H9 (cell line): ENCODE results near the gene CHM. TPM values are rescaled to one million over a fixed set of nuclear protein-coding genes. Genes with fewer than 3 reads are reported as not detected.

Experiments used
- DNase-seq: peaks from one replicate; pipeline ENCODE4 v3.0.0-alpha.2; 2017
- H2AFZ ChIP-seq: one replicate; pipeline ENCODE4 v1.6.1; 2013; ENCODE audit warnings: mild to moderate bottlenecking, low read length, control low read depth, moderate library complexity
- H2AK5ac ChIP-seq: 2 replicates; pipeline ENCODE4 v1.6.1; 2013; ENCODE audit warnings: low read length, control low read depth, mixed read lengths; ENCODE audit not compliant: insufficient read length
- H2BK120ac ChIP-seq: one replicate; pipeline ENCODE4 v1.6.1; 2013; ENCODE audit warnings: low read depth, mild to moderate bottlenecking, low read length, control low read depth, inconsistent platforms; ENCODE audit not compliant: poor library complexity, severe bottlenecking
- H2BK12ac ChIP-seq: 2 replicates; pipeline ENCODE4 v1.6.1; 2013; ENCODE audit warnings: low read length, control low read depth, mixed read lengths, low read depth; ENCODE audit not compliant: insufficient read length
- H2BK15ac ChIP-seq: 2 replicates; pipeline ENCODE4 v1.6.1; 2013; ENCODE audit warnings: low read depth, low read length, control low read depth
- H2BK20ac ChIP-seq: one replicate; pipeline ENCODE4 v1.6.1; 2013; ENCODE audit warnings: low read depth, mild to moderate bottlenecking, low read length, control low read depth, inconsistent platforms; ENCODE audit not compliant: poor library complexity, severe bottlenecking
- H2BK5ac ChIP-seq: 2 replicates; pipeline ENCODE4 v1.6.1; 2013; ENCODE audit warnings: low read length, control low read depth, mixed read lengths; ENCODE audit not compliant: insufficient read length
- H3K14ac ChIP-seq: 2 replicates; pipeline ENCODE4 v1.6.1; 2013; ENCODE audit warnings: low read length, control low read depth; ENCODE audit not compliant: insufficient read depth
- H3K18ac ChIP-seq: 2 replicates; pipeline ENCODE4 v1.6.1; 2013; ENCODE audit warnings: low read depth, mild to moderate bottlenecking, mixed read lengths, low read length, control low read depth; ENCODE audit not compliant: insufficient read length
- H3K23ac ChIP-seq: 2 replicates; pipeline ENCODE4 v1.6.1; 2013; ENCODE audit warnings: low read length, control low read depth, mixed read lengths, low read depth; ENCODE audit not compliant: insufficient read length
- H3K23me2 ChIP-seq: 2 replicates; pipeline ENCODE4 v1.6.1; 2013; ENCODE audit warnings: low read depth, mild to moderate bottlenecking, mixed read lengths, low read length, control low read depth; ENCODE audit not compliant: insufficient read length, poor library complexity, severe bottlenecking
- H3K27ac ChIP-seq: 2 replicates; pipeline ENCODE4 v1.5.1; 2013; ENCODE audit warnings: low read length, control low read depth, mixed read lengths, low read depth; ENCODE audit not compliant: insufficient read length
- H3K27me3 ChIP-seq: 2 replicates; pipeline ENCODE4 v1.6.1; 2013; ENCODE audit warnings: low read length, control low read depth, inconsistent platforms; ENCODE audit not compliant: insufficient read depth
- H3K4ac ChIP-seq: 2 replicates; pipeline ENCODE4 v1.6.1; 2013; ENCODE audit warnings: low read depth, mild to moderate bottlenecking, control low read depth, inconsistent platforms, low read length, moderate library complexity
- H3K4me1 ChIP-seq: 2 replicates; pipeline ENCODE4 v1.6.1; 2013; ENCODE audit warnings: low read length, control low read depth, inconsistent platforms; ENCODE audit not compliant: insufficient read depth
- H3K4me2 ChIP-seq: 2 replicates; pipeline ENCODE4 v1.6.1; 2013; ENCODE audit warnings: low read length, control low read depth, mixed read lengths; ENCODE audit not compliant: insufficient read length, insufficient read depth
- H3K56ac ChIP-seq: 2 replicates; pipeline ENCODE4 v1.6.1; 2013; ENCODE audit warnings: low read depth, mild to moderate bottlenecking, mixed read lengths, low read length, control low read depth; ENCODE audit not compliant: insufficient read length
- H3K79me1 ChIP-seq: 2 replicates; pipeline ENCODE4 v1.6.1; 2013; ENCODE audit warnings: low read depth, mild to moderate bottlenecking, moderate library complexity, low read length, control low read depth, inconsistent platforms; ENCODE audit not compliant: insufficient read depth, poor library complexity, severe bottlenecking
- H3K79me2 ChIP-seq: 2 replicates; pipeline ENCODE4 v1.6.1; 2013; ENCODE audit warnings: low read length, control low read depth, inconsistent platforms; ENCODE audit not compliant: insufficient read depth
- H3K9ac ChIP-seq: 2 replicates; pipeline ENCODE4 v1.6.1; 2013; ENCODE audit warnings: low read length, control low read depth, mixed read lengths; ENCODE audit not compliant: insufficient read length; ENCODE audit errors: extremely low read depth
- H3K9me3 ChIP-seq: one replicate; pipeline ENCODE4 v1.6.1; 2013; ENCODE audit warnings: low read depth, low read length, inconsistent platforms; ENCODE audit not compliant: control insufficient read depth
- H3T11ph ChIP-seq: one replicate; pipeline ENCODE4 v1.6.1; 2013; ENCODE audit warnings: mild to moderate bottlenecking, low read length, control low read depth, inconsistent platforms
- H4K20me1 ChIP-seq: one replicate; pipeline ENCODE4 v1.6.1; 2013; ENCODE audit not compliant: control insufficient read depth, insufficient read length, insufficient read depth
- H4K5ac ChIP-seq: 2 replicates; pipeline ENCODE4 v1.6.1; 2013; ENCODE audit warnings: low read depth, mild to moderate bottlenecking, mixed read lengths, low read length, control low read depth; ENCODE audit not compliant: insufficient read length
- H4K8ac ChIP-seq: replicated peaks from 2 replicates; pipeline ENCODE4 v1.6.1; 2013; ENCODE audit warnings: low read length, control low read depth, mixed read lengths, low read depth; ENCODE audit not compliant: insufficient read length
- H4K91ac ChIP-seq: 2 replicates; pipeline ENCODE4 v1.6.1; 2013; ENCODE audit warnings: low read depth, mild to moderate bottlenecking, moderate library complexity, mixed read lengths, low read length, control low read depth; ENCODE audit not compliant: insufficient read length
- H3K27ac Mint-ChIP-seq, 3 experiments: 2 replicates in 2 of 3; 3 replicates in 1 of 3; pipeline ENCODE4 v1.8.0; 2020 to 2021; ENCODE audit warnings: mixed read lengths in 3 of 3, mild to moderate bottlenecking in 1 of 3, moderate library complexity in 1 of 3
- H3K27me3 Mint-ChIP-seq: 2 replicates; pipeline ENCODE4 v1.8.0; 2021; ENCODE audit warnings: low read depth, mild to moderate bottlenecking, moderate library complexity, mixed read lengths
- H3K36me3 Mint-ChIP-seq, 3 experiments: 2 replicates in 2 of 3; 3 replicates in 1 of 3; pipeline ENCODE4 v1.8.0; 2020 to 2021; ENCODE audit warnings: low read depth in 3 of 3, mixed read lengths in 3 of 3; ENCODE audit not compliant: insufficient read depth in 1 of 3
- H3K4me1 Mint-ChIP-seq, 2 experiments: 2 replicates each; pipeline ENCODE4 v1.8.0; 2020; ENCODE audit warnings: mixed read lengths in 2 of 2
- H3K4me3 Mint-ChIP-seq, 2 experiments: 2 replicates in 1 of 2; 3 replicates in 1 of 2; pipeline ENCODE4 v1.8.0; 2020 to 2021; ENCODE audit warnings: mild to moderate bottlenecking in 2 of 2, mixed read lengths in 2 of 2, moderate library complexity in 1 of 2
- H3K9me3 Mint-ChIP-seq, 2 experiments: 2 replicates in 1 of 2; 3 replicates in 1 of 2; pipeline ENCODE4 v1.8.0; 2020; ENCODE audit warnings: mild to moderate bottlenecking in 2 of 2, mixed read lengths in 2 of 2, moderate library complexity in 1 of 2
- CTCF ChIP-seq: fragments of 200-600 bp; sonication (generic); conservative IDR thresholded peaks from 3 replicates; pipeline ENCODE4 v1.8.0; 2021; ENCODE audit warnings: antibody characterized with exemption, mild to moderate bottlenecking
- WGBS: extraction: QIAGEN DNeasy Blood & Tissue Kit; methylation state at CpG from one replicate; pipeline ENCODE4 v1.1.7; 2013; ENCODE audit warnings: missing lambda C conversion rate, low lambda C conversion rate, mixed read lengths; ENCODE audit not compliant: insufficient read length; ENCODE audit errors: extremely low coverage; 5-methylcytosine and 5-hydroxymethylcytosine counted together
- total RNA-seq: library from RNA; stranded (reverse); gene quantifications from 2 replicates; pipeline ENCODE4 v1.2.1, GENCODE V29; 2021

CHM gene
- total RNA-seq, 1 experiment from 2014 or later = 28.4 TPM

- no peak overlapping the region for H2BK120ac ChIP-seq
- Mint-ChIP-seq H3K4me1 (peaks cover 3 to 11% of the 10 kb centered on the region in 2 experiments; a peak in 3 of 4 replicates), H3K27ac (no peak overlapping the region), H3K9me3 (peaks cover 0 to 5% of the 10 kb centered on the region in 2 experiments; a peak in 3 of 5 replicates), H3K27me3 (no peaks in the 10 kb centered on the region), H3K36me3 (peaks cover 0 to 3% (median 3%) of the 10 kb centered on the region in 3 experiments; a peak in 5 of 7 replicates), H3K4me3 (no peak overlapping the region)
- no peak overlapping the region for H3T11ph ChIP-seq
- no peaks in the 10 kb centered on the region for H3K79me1 ChIP-seq
- H2BK5ac ChIP-seq = no peak overlapping the region
- H4K91ac ChIP-seq = no peak overlapping the region
- H3K79me2 ChIP-seq = no peaks in the 10 kb centered on the region
- H2BK12ac ChIP-seq = no peak overlapping the region
- no peak overlapping the region for H3K18ac ChIP-seq
- H3K27me3 ChIP-seq = no peaks in the 10 kb centered on the region
- no peak overlapping the region for H3K4me2 ChIP-seq
- no CpG with 5 or more reads among the region's 3 CpGs for WGBS
- H3K9me3 ChIP-seq = no peaks in the 10 kb centered on the region
- no peaks in the 10 kb centered on the region for H4K20me1 ChIP-seq
- H3K56ac ChIP-seq = no peak overlapping the region
- no peak overlapping the region for H2AFZ ChIP-seq
- H2BK15ac ChIP-seq = no peak overlapping the region
- no peak for DNase-seq
- no peak overlapping the region for H2BK20ac ChIP-seq
- H4K5ac ChIP-seq = no peak overlapping the region
- no peak overlapping the region for H3K14ac ChIP-seq
- H3K23me2 ChIP-seq = no peaks in the 10 kb centered on the region
- H4K8ac ChIP-seq = no peak overlapping the region
- no peak overlapping the region for H3K27ac ChIP-seq
- TF ChIP-seq CTCF = no peak
- H3K4ac ChIP-seq = no peak overlapping the region
- H2AK5ac ChIP-seq = no peak overlapping the region
- no peak overlapping the region for H3K9ac ChIP-seq
- H3K23ac ChIP-seq = no peak overlapping the region
- H3K4me1 ChIP-seq = no peaks in the 10 kb centered on the region; the same call in 1 of the 2 replicates
These were observed 141.5 kb downstream of the CHM start for GRCh38 chrX:85905851-85906250.
